ENCODE data around the gene CYP2B6. TPM values are rescaled to one million over a fixed set of nuclear protein-coding genes. Genes with fewer than 3 reads are reported as not detected.
"Not testable (repeated sequence)": the region's sequence is repeated elsewhere in the genome, so short reads cannot be mapped to it uniquely, and the experiment has no call there.

The CYP2B6 gene
- total and polyA plus RNA-seq, 2 donors from 2014 or later: 0.31 to 10.0 TPM

GRCh38 chr19:40960780-40961179 lies 30.3 kb upstream of the CYP2B6 start:
- intact Hi-C loops (cut with DNase I): no loop called here
- no peak overlapping the region for H3K9ac ChIP-seq (ENCODE audit: low read length in 3 of 3)
- H3K4me3 ChIP-seq (ENCODE audit: low read length in 3 of 3): no peak overlapping the region
- DNase-seq: no peak
- H3K4me1 ChIP-seq (ENCODE audit: control insufficient read depth in 2 of 3, insufficient read depth in 2 of 3, low read depth in 1 of 3, low read length in 3 of 3): no peaks in the 10 kb centered on the region
- H3K36me3 ChIP-seq (ENCODE audit: control insufficient read depth in 2 of 3, insufficient read depth in 3 of 3, low read length in 3 of 3): no peaks in the 10 kb centered on the region
- no peak overlapping the region for H3K27ac ChIP-seq (ENCODE audit: low read depth in 2 of 2, low read length in 2 of 2)
- TF ChIP-seq CTCF (IDR thresholded peaks at IDR 0.05; ENCODE audit: borderline replicate concordance, extremely low read depth, insufficient read depth): no peak
- FAIRE-seq: no peak
- H3K9me3 ChIP-seq (ENCODE audit: control insufficient read depth in 2 of 3, insufficient read depth in 1 of 3, low read length in 3 of 3): peaks cover 0 to 2% (median 0%) of the 10 kb centered on the region in 3 donors
- H3K27me3 ChIP-seq (ENCODE audit: control insufficient read depth, insufficient read depth, low read length): no peaks in the 10 kb centered on the region

GRCh38 chr19:40962460-40962961 lies 28.6 kb upstream of the CYP2B6 start:
- no peaks in the 10 kb centered on the region for H3K36me3 ChIP-seq (ENCODE audit: control insufficient read depth in 2 of 3, insufficient read depth in 3 of 3, low read length in 3 of 3)
- H3K27me3 ChIP-seq (ENCODE audit: control insufficient read depth, insufficient read depth, low read length): no peaks in the 10 kb centered on the region
- DNase-seq (no peak), FAIRE-seq (no peak)
- no peak overlapping the region for H3K9ac ChIP-seq (ENCODE audit: low read length in 3 of 3)
- no peaks in the 10 kb centered on the region for H3K4me1 ChIP-seq (ENCODE audit: control insufficient read depth in 2 of 3, insufficient read depth in 2 of 3, low read depth in 1 of 3, low read length in 3 of 3)
- no peaks in the 10 kb centered on the region for H3K9me3 ChIP-seq (ENCODE audit: control insufficient read depth in 2 of 3, insufficient read depth in 1 of 3, low read length in 3 of 3)
- TF ChIP-seq CTCF (IDR thresholded peaks at IDR 0.05; ENCODE audit: borderline replicate concordance, extremely low read depth, insufficient read depth): no peak
- H3K4me3 ChIP-seq (ENCODE audit: low read length in 3 of 3): no peak overlapping the region
- H3K27ac ChIP-seq (ENCODE audit: low read depth in 2 of 2, low read length in 2 of 2): no peak overlapping the region
- intact Hi-C loops (cut with DNase I): no loop called here

- intact Hi-C loops (cut with DNase I); H3K9ac ChIP-seq (ENCODE audit: low read length in 3 of 3); FAIRE-seq: not testable (repeated sequence)
Measured at GRCh38 chr19:40964361-40964760, 26.7 kb upstream of the CYP2B6 start.

GRCh38 chr19:40965351-40965750 lies 25.7 kb upstream of the CYP2B6 start:
- H3K4me1 ChIP-seq (ENCODE audit: control insufficient read depth in 2 of 3, insufficient read depth in 2 of 3, low read depth in 1 of 3, low read length in 3 of 3); H3K9me3 ChIP-seq (ENCODE audit: control insufficient read depth in 2 of 3, insufficient read depth in 1 of 3, low read length in 3 of 3); H3K27ac ChIP-seq (ENCODE audit: low read depth in 2 of 2, low read length in 2 of 2); H3K36me3 ChIP-seq (ENCODE audit: control insufficient read depth in 2 of 3, insufficient read depth in 3 of 3, low read length in 3 of 3); DNase-seq; FAIRE-seq; H3K4me3 ChIP-seq (ENCODE audit: low read length in 3 of 3); intact Hi-C loops (cut with DNase I); H3K9ac ChIP-seq (ENCODE audit: low read length in 3 of 3); H3K27me3 ChIP-seq (ENCODE audit: control insufficient read depth, insufficient read depth, low read length): not testable (repeated sequence)

More at GRCh38 chr19:40964361-40964760, 26.7 kb upstream of the CYP2B6 start:
- H3K27me3 ChIP-seq (ENCODE audit: control insufficient read depth, insufficient read depth, low read length); H3K27ac ChIP-seq (ENCODE audit: low read depth in 2 of 2, low read length in 2 of 2); H3K4me1 ChIP-seq (ENCODE audit: control insufficient read depth in 2 of 3, insufficient read depth in 2 of 3, low read depth in 1 of 3, low read length in 3 of 3); H3K9me3 ChIP-seq (ENCODE audit: control insufficient read depth in 2 of 3, insufficient read depth in 1 of 3, low read length in 3 of 3); H3K4me3 ChIP-seq (ENCODE audit: low read length in 3 of 3); DNase-seq; H3K36me3 ChIP-seq (ENCODE audit: control insufficient read depth in 2 of 3, insufficient read depth in 3 of 3, low read length in 3 of 3): not testable (repeated sequence)

- H3K4me1 ChIP-seq (ENCODE audit: control insufficient read depth in 2 of 3, insufficient read depth in 2 of 3, low read depth in 1 of 3, low read length in 3 of 3); H3K36me3 ChIP-seq (ENCODE audit: control insufficient read depth in 2 of 3, insufficient read depth in 3 of 3, low read length in 3 of 3); FAIRE-seq; H3K9me3 ChIP-seq (ENCODE audit: control insufficient read depth in 2 of 3, insufficient read depth in 1 of 3, low read length in 3 of 3); DNase-seq; H3K27ac ChIP-seq (ENCODE audit: low read depth in 2 of 2, low read length in 2 of 2); H3K4me3 ChIP-seq (ENCODE audit: low read length in 3 of 3); intact Hi-C loops (cut with DNase I); H3K27me3 ChIP-seq (ENCODE audit: control insufficient read depth, insufficient read depth, low read length); H3K9ac ChIP-seq (ENCODE audit: low read length in 3 of 3): not testable (repeated sequence)
Measured at GRCh38 chr19:40966591-40966990, 24.5 kb upstream of the CYP2B6 start.

GRCh38 chr19:40968065-40968464 lies 23.0 kb upstream of the CYP2B6 start:
- H3K4me3 ChIP-seq (ENCODE audit: low read length in 3 of 3); H3K27ac ChIP-seq (ENCODE audit: low read depth in 2 of 2, low read length in 2 of 2); H3K4me1 ChIP-seq (ENCODE audit: control insufficient read depth in 2 of 3, insufficient read depth in 2 of 3, low read depth in 1 of 3, low read length in 3 of 3); H3K27me3 ChIP-seq (ENCODE audit: control insufficient read depth, insufficient read depth, low read length); DNase-seq; H3K9me3 ChIP-seq (ENCODE audit: control insufficient read depth in 2 of 3, insufficient read depth in 1 of 3, low read length in 3 of 3); H3K9ac ChIP-seq (ENCODE audit: low read length in 3 of 3); FAIRE-seq; H3K36me3 ChIP-seq (ENCODE audit: control insufficient read depth in 2 of 3, insufficient read depth in 3 of 3, low read length in 3 of 3); intact Hi-C loops (cut with DNase I): not testable (repeated sequence)

- not testable (repeated sequence) for H3K9me3 ChIP-seq (ENCODE audit: control insufficient read depth in 2 of 3, insufficient read depth in 1 of 3, low read length in 3 of 3); H3K27ac ChIP-seq (ENCODE audit: low read depth in 2 of 2, low read length in 2 of 2); H3K4me3 ChIP-seq (ENCODE audit: low read length in 3 of 3); H3K27me3 ChIP-seq (ENCODE audit: control insufficient read depth, insufficient read depth, low read length); H3K36me3 ChIP-seq (ENCODE audit: control insufficient read depth in 2 of 3, insufficient read depth in 3 of 3, low read length in 3 of 3); H3K9ac ChIP-seq (ENCODE audit: low read length in 3 of 3); DNase-seq; FAIRE-seq; H3K4me1 ChIP-seq (ENCODE audit: control insufficient read depth in 2 of 3, insufficient read depth in 2 of 3, low read depth in 1 of 3, low read length in 3 of 3)
- intact Hi-C loops (cut with DNase I): loop anchor here (10.0 kb wide), 1 partner anchor 175 kb away; no protein-coding TSS in a partner anchor
Measured at GRCh38 chr19:40969721-40970120, 21.4 kb upstream of the CYP2B6 start.

All from kidney (tissue), 14 donors.